HG03558 (cell line): ENCODE results near the gene NDST4.
A peak's percentile ranks its signal among the peaks of the same experiment; 100 is the strongest.

Experiments
- ATAC-seq: cut with Tn5 transposase; IDR thresholded peaks from one replicate; pipeline ENCODE4 v1.9.1; 2021; ENCODE audit warnings: moderate number of reproducible peaks; ENCODE audit not compliant: unreplicated experiment; ENCODE audit errors: extremely low read depth

The NDST4 gene

DNA sequence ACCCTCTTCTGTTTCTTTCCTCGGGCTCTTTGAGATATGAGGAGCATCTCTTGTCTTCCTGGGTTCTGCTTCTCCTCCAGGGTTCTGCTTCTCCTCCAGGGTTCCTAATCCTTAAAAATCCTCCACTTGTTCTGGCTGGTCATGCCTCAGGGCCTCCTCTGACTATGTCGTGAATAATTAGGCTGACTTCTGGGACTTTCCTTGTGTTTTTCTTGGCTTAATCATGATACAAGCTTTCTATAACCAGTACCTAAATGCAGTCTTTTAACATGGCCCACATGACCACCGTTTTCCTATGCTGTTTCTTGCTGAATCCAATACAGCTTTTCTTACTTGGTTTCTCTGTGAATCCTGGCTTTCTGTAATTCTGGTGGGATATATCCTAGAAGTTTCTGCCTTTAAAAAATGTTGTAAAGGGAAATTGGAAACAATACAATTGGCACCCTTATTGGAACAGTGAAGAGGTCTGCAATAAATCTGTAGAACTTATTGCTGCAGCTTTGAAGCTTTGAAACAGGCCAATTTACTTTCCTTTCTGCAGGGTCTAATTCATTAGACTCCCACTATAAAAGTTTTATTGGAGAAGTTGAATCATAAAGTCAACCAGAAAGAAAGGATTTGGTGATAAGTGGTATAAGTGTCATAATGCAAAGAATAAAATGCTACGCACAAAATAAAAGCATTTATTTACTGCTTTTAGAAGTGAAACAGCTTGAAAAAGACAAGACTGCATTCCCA, 301.7 kb downstream of the NDST4 start:
- no peak for ATAC-seq

DNA sequence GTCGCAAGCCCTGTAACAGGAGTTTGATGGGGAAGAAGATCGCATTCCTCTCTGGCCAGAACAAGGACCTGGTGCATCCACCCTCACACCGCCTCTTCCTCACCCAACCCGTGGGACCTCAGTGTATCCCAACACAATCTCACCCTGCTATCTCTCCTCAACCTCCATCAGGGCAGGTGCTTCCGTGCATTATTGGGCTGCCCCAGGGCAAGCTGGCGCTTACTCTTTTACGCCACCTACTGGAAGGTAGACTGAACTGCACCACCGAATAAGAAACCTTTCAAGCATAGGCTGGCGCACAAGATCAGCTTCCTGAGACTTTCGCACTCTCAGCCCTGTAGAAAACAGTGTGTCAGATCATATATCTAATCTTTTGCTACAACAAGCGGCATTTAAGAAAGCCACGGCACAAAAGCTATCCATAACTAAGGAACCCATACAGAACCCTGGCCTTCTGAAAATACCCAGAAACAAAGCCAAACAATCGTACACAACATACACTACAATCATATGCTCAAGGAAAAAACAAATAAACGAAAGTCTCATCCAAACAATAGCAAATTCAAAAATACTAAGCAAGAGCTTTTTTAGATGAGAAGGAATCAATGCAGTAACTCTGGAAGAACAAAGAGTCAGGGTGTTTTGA, 305.5 kb downstream of the NDST4 start:
- peak; percentile 98 for ATAC-seq

DNA sequence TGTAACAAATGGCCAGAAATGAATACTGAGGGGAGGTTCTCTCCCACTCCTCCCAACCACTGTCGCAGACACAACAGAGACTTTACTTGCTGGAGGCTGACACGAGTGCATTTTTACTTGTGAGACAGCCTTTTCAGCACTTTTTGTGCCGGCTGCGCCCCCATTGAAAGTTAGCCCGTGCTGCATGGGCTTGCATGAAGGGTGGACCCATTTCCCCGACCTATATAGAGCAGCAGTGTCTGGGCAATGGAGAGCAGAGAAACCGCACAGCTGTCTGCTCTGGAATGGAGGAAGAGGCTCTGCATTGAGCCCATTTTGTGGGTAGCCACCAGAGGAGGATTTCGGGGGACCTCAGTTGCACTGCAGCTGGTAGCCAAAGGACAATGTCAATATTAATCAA, 306.1 kb downstream of the NDST4 start:
- no peak for ATAC-seq

DNA sequence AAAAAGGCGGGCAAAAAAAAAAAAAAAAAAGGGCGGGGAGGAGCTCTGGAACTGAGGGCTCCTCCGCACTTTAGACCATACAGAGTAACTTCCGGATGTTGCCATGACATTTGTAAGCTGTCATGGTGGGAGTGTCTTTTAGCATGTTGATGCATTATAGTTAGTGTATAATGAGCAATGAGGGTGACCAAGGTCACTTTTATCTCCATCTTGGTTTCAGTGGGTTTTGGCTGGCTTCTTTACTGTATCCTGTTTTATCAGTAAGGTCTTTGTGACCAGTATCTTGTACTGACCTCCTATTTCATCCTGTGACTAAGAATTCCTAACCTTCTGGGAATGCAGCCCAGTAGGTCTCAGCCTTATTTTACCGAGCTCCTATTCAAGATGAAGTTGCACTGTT, 321.4 kb downstream of the NDST4 start:
- no peak for ATAC-seq

DNA sequence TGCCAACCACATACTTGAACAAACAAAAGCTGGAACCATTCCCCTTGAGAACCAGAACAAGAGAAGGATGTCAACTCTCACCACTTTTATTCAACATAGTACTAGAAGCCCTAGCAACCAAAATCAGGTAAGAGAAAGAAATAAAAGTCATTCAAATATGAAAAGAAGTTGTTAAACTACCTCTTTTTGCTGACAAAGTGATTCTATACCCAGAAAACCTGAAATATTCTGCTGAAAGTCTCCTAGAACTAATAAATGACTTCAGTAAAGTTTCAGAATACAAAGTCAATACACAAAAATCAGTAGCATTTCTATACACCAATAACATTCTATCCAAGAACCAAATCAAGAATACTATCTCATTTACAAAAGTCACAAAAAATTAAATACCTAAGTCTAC, 327.9 kb downstream of the NDST4 start:
- ATAC-seq = no peak

DNA sequence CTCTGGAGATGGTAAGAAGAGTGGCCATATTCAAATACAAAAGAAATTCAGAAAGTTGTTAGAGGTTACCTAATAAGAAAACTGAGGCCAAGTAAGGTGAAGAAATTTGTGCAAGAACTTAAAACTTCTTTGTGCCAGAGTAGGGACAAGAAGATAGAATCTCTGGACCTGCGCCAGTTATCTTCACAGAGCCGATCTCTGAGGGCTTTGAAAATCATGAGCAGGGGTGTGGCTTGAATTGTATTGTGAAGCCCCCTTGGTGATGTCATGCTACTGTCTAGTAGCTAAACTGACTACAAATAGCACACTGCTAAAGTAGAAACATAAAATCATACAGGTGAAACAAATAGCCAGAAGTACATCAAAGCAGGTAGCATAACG, 330.2 kb downstream of the NDST4 start:
- ATAC-seq = no peak

DNA sequence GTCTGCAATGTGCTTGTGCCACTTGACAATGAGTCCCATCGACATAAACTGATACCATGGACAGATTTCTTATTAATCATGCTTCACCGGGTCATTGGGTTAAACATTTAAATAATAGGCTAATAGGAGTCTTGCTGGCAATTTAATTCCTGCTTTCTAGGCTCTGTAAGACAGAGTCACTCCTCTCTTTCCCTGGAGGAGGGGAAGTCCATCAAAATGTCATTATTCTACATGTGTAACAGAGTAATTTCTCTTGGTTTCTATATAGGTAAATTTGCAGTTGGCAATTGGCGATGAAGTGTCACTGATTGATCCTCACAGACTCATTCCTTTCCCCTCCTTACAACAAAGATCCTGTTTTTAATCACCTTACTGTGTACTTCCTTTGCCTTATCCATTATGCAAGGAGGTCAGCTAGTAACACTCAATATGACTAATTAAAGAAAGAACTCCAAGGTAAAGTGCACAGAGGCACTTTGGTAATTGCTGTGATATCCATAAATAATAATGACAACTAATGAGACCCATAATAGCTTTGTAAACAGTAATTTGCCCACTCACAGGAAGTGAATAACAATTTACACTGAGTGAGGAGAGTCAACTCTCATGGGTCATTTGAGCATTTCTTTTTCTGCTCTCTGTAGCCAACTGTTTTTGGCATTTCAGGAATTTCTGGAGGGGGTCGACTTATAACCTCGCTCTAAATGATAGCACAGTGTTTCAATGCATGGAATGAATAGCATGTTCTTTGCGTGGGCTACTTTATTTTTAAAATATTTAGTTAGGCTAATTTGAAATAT, 330.8 kb downstream of the NDST4 start:
- ATAC-seq = no peak

DNA sequence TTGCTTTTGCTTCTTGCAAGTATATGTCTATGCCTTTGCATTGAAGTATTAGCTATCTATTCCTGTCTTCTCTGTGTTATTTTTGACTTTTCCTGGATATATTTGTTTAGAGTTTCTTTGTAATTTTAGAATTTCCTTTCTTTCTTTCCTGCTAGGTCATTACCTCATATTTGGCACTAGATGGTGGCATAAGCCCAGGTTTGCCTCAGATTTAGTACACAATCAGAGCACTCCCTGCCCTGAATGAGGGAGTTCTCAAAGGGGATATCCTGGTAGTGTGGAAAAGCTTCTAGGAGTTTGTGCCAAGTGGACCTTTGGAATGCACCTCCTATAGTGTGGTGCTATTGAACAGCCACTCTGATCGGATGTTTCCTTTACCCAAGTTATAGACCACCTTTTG, 333.2 kb downstream of the NDST4 start:
- no peak for ATAC-seq
